HepG2 (cell line): Measurements from ENCODE around the gene ANO3. TPM values are rescaled to one million over a fixed set of nuclear protein-coding genes. Genes with fewer than 3 reads are reported as not detected.

Experiments used
- ATAC-seq: fragments of 200-7000 bp; cut with Tn5 transposase; 3 replicates; pipeline ENCODE4 v1.9.1; 2020; ENCODE audit warnings: mild to moderate bottlenecking, moderate library complexity
- BruUV-seq: library from RNA; stranded (reverse); fragments of 400-500 nt; replicated peaks from 2 replicates; lab custom pipeline; 2021; lab: Mats Ljungman, UMichigan
- CTCF ChIA-PET: fragments of 300-600 bp; formaldehyde crosslinking; extraction: SDS; loops from one replicate; lab custom pipeline; 2021; ENCODE audit warnings: low total read pairs, inconsistent platforms, low intra/inter-chr PET ratio; lab: Yijun Ruan, JAX
- POLR2A ChIA-PET: fragments of 350-600 bp; sonication (Branson Sonifier 250); formaldehyde crosslinking; loops from one replicate; lab custom pipeline; 2020; ENCODE audit warnings: antibody characterized with exemption, inconsistent platforms; lab: Yijun Ruan, JAX
- DNase-seq: peaks from one replicate; pipeline ENCODE4 v3.0.0-alpha.2; 2015; ENCODE audit warnings: low spot score
- FAIRE-seq: peaks from 3 replicates; lab custom pipeline; 2011; peaks lifted over from hg19 to GRCh38; lab: Jason Lieb, UNC
- H2AFZ ChIP-seq: one replicate; pipeline ENCODE4 v1.6.1; 2011; ENCODE audit warnings: low read length, inconsistent platforms
- H3K27ac ChIP-seq: fragments of 300-600 bp; 3 replicates; pipeline ENCODE4 v1.8.0; 2011; ENCODE audit warnings: mixed run types, mild to moderate bottlenecking, mixed read lengths, low read length, inconsistent platforms; ENCODE audit not compliant: insufficient read depth; ENCODE audit errors: extremely low read length
- H3K27me3 ChIP-seq, 2 experiments: fragments of 200-600 bp in 1 of 2; 2 replicates in 1 of 2; 3 replicates in 1 of 2; pipeline versions ENCODE4 v1.6.0 to v1.8.0; 2011; ENCODE audit warnings: low read length in 2 of 2, mild to moderate bottlenecking in 2 of 2, moderate library complexity in 2 of 2, inconsistent platforms in 1 of 2; ENCODE audit not compliant: insufficient read depth in 2 of 2, control insufficient read depth in 1 of 2
- H3K36me3 ChIP-seq, 2 experiments: fragments of 200-600 bp in 1 of 2; replicated peaks in 1 of 2; 2 replicates in 1 of 2; 3 replicates in 1 of 2; pipeline versions ENCODE4 v1.5.1 to v1.8.0; 2011; ENCODE audit warnings: low read length in 2 of 2, inconsistent platforms in 1 of 2; ENCODE audit not compliant: insufficient read depth in 2 of 2, control insufficient read depth in 1 of 2
- H3K4me1 ChIP-seq: 2 replicates; pipeline ENCODE4 v1.5.1; 2012; ENCODE audit warnings: low read length, inconsistent platforms; ENCODE audit not compliant: insufficient read depth
- H3K4me2 ChIP-seq: 2 replicates; pipeline ENCODE4 v1.6.0; 2011; ENCODE audit warnings: low read depth, low read length, inconsistent platforms
- H3K4me3 ChIP-seq, 3 experiments: fragments of 200-600 bp in 1 of 3; sonication (generic), shearing (Covaris generic) in 1 of 3; replicated peaks in 1 of 3; 2 replicates each; pipeline ENCODE4 v1.5.1; 2011 to 2016; ENCODE audit warnings: low read length in 3 of 3, inconsistent platforms in 2 of 3, low read depth in 2 of 3, mild to moderate bottlenecking in 2 of 3, control low read depth in 1 of 3, mixed read lengths in 1 of 3; ENCODE audit not compliant: insufficient read depth in 1 of 3
- H3K79me2 ChIP-seq: one replicate; pipeline ENCODE4 v1.6.1; 2011; ENCODE audit warnings: low read length, inconsistent platforms; ENCODE audit not compliant: insufficient read depth
- H3K9ac ChIP-seq: 2 replicates; pipeline ENCODE4 v1.6.0; 2011; ENCODE audit warnings: mild to moderate bottlenecking, low read depth, low read length, inconsistent platforms; ENCODE audit not compliant: insufficient read depth
- H3K9me3 ChIP-seq: 2 replicates; pipeline ENCODE4 v1.5.1; 2012; ENCODE audit warnings: mild to moderate bottlenecking, low read length
- H4K20me1 ChIP-seq: 2 replicates; pipeline ENCODE4 v1.6.0; 2011; ENCODE audit warnings: inconsistent platforms, mild to moderate bottlenecking, low read length, moderate library complexity; ENCODE audit not compliant: insufficient read depth
- GPBP1L1 ChIP-seq: sonication (generic); formaldehyde crosslinking; IDR thresholded peaks from 2 replicates; pipeline ENCODE4 v1.5.0; 2020; ENCODE audit warnings: mild to moderate bottlenecking, missing genetic modification reagents
- POGZ ChIP-seq: sonication (generic); formaldehyde crosslinking; IDR thresholded peaks from 2 replicates; pipeline ENCODE4 v1.4.0; 2020; ENCODE audit warnings: mild to moderate bottlenecking, missing genetic modification reagents
- XBP1 ChIP-seq: sonication (generic); formaldehyde crosslinking; IDR thresholded peaks from 2 replicates; pipeline ENCODE4 v1.5.0; 2020; ENCODE audit warnings: missing genetic modification reagents
- ZNF263 ChIP-seq: sonication (generic); formaldehyde crosslinking; IDR thresholded peaks from 2 replicates; pipeline ENCODE4 v1.4.0; 2020; ENCODE audit warnings: missing genetic modification reagents
- ZSCAN12 ChIP-seq: sonication (generic); formaldehyde crosslinking; IDR thresholded peaks from 2 replicates; pipeline ENCODE4 v1.9.0; 2021; ENCODE audit warnings: mild to moderate bottlenecking, missing genetic modification reagents
- WGBS: methylation state at CpG from one replicate; pipeline ENCODE4 v1.1.6; 2017; ENCODE audit warnings: low lambda C conversion rate; 5-methylcytosine and 5-hydroxymethylcytosine counted together
- in situ Hi-C: cut with HindIII; loops from 2 replicates; pipeline ENCODE4 v1.10.0; 2017; ENCODE audit warnings: low pct_unique_long_range_greater_than_20kb; ENCODE audit not compliant: extremely low pct_ligation_motif_present
- intact Hi-C: fragments of 100-400 bp; cut with micrococcal nuclease; formaldehyde crosslinking; loops from one replicate; pipeline ENCODE4 v1.10.0; 2022; ENCODE audit not compliant: unreplicated experiment
- polyA plus RNA-seq, 8 experiments: library from polyadenylated mRNA; depleted of rRNA in 3 of 8; stranded (reverse) in 7 of 8; unstranded in 1 of 8; fragments of >200 nt; fragmentation: Illumina TruSeq in 4 of 8; extraction: Trizol in 4 of 8; gene quantifications; 2 replicates each; pipeline versions ENCODE4 v1.2.1 to v1.2.3, GENCODE V29; 2011 to 2016; ENCODE audit warnings: low read depth in 4 of 8, missing spikeins in 1 of 8, mixed read lengths in 1 of 8; ENCODE audit not compliant: insufficient read depth in 1 of 8
- total RNA-seq, 5 experiments: library from RNA; depleted of rRNA; stranded (reverse); fragments of >200 nt; fragmentation: Illumina TruSeq; extraction: Trizol; gene quantifications; 2 replicates each; pipeline ENCODE4 v1.2.3, GENCODE V29; 2016; ENCODE audit warnings: low read depth in 1 of 5
- TF ChIP-seq, protein P1 (sequence below): conservative IDR thresholded peaks from 2 replicates; pipeline ENCODE4 v1.6.1; 2018; ENCODE audit warnings: missing genetic modification reagents

Gene ANO3
- total and polyA plus RNA-seq, 2 of the 13 experiments (the other 11 are each of a cell fraction or from before 2014, with no cell fraction given) = 0.17 to 0.44 TPM

DNA sequence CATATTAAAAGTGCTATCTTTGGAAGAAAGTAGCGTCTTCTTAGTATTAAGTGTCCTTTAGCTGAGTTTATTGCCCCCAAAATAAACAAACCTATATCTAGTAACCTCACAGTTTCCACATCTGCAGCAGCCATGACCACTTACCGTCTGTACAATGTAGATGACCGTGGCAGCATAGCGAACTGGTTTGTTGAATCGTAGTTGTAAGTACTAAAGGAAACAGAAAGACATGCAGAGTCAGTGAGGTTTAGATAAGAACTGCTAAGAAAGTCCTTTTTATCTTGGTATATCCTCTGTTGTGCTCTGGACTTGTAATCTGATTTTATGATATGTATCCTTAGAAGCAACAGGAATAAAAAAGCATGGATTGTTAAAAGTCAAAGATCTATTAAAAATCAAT lies 380.6 kb downstream of the ANO3 start:
- H3K9ac ChIP-seq = no peak overlapping the region
- no peak overlapping the region for H3K4me3 ChIP-seq
- no peaks in the 10 kb centered on the region for H3K79me2 ChIP-seq
- no peaks in the 10 kb centered on the region for H3K4me1 ChIP-seq
- TF ChIP-seq, protein P1, sequence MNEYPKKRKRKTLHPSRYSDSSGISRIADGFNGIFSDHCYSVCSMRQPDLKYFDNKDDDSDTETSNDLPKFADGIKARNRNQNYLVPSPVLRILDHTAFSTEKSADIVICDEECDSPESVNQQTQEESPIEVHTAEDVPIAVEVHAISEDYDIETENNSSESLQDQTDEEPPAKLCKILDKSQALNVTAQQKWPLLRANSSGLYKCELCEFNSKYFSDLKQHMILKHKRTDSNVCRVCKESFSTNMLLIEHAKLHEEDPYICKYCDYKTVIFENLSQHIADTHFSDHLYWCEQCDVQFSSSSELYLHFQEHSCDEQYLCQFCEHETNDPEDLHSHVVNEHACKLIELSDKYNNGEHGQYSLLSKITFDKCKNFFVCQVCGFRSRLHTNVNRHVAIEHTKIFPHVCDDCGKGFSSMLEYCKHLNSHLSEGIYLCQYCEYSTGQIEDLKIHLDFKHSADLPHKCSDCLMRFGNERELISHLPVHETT = no peak
- TF ChIP-seq ZSCAN12 (CRISPR knock-in tag) (no peak), GPBP1L1 (CRISPR knock-in tag) (no peak), POGZ (CRISPR knock-in tag) (no peak), ZNF263 (CRISPR knock-in tag) (no peak), XBP1 (CRISPR knock-in tag) (no peak)
- H3K27me3 ChIP-seq = no peaks in the 10 kb centered on the region
- ChIA-PET POLR2A (no interaction called here), CTCF (no interaction called here)
- H3K27ac ChIP-seq = no peak overlapping the region
- no peak for FAIRE-seq
- intact Hi-C loops (no loop called here), in situ Hi-C loops (no loop called here)
- no peak for DNase-seq
- H2AFZ ChIP-seq = no peak overlapping the region
- no peaks in the 10 kb centered on the region for H3K36me3 ChIP-seq
- H3K4me2 ChIP-seq = no peak overlapping the region
- ATAC-seq = no peak
- H4K20me1 ChIP-seq = no peaks in the 10 kb centered on the region
- under 1% methylated on average over 5 of the region's 5 CpGs for WGBS
- no peaks in the 10 kb centered on the region for H3K9me3 ChIP-seq
- BruUV-seq = no TSS peak

Other genes starting within 250 kb of the ANO3 start
- 2.8 and 4.5 TPM in 2 replicates for gene MUC15, start 240.1 kb downstream of the ANO3 start, total RNA-seq (2016; rRNA removed; fragmentation: Illumina TruSeq; extraction: Trizol)
- gene MUC15, start 240.1 kb downstream of the ANO3 start, polyA plus RNA-seq (2011; rRNA removed) = 18.0 and 21.6 TPM in 2 replicates